HEK293T (cell line): ENCODE measurements around the gene PANK1.

Experiments
- CTCF ChIA-PET: fragments of 350-600 bp; formaldehyde crosslinking; extraction: SDS; loops from one replicate; lab custom pipeline; 2021; ENCODE audit warnings: antibody characterized with exemption, inconsistent platforms; lab: Yijun Ruan, JAX
- POLR2A ChIA-PET: fragments of 350-600 bp; formaldehyde crosslinking; extraction: SDS; loops from one replicate; lab custom pipeline; 2020; ENCODE audit warnings: antibody characterized with exemption, inconsistent platforms; lab: Yijun Ruan, JAX
- DNase-seq: peaks from one replicate; pipeline ENCODE4 v3.0.0; 2012; ENCODE audit warnings: mixed read lengths; ENCODE audit errors: extremely low spot score
- ARNT ChIP-seq: fragments of 450-650 bp; IDR thresholded peaks from 2 replicates; pipeline ENCODE4 v1.6.1; 2017; ENCODE audit warnings: mild to moderate bottlenecking
- BHLHE40 ChIP-seq: fragments of 450-650 bp; IDR thresholded peaks from 2 replicates; pipeline ENCODE4 v1.6.1; 2016; ENCODE audit warnings: mild to moderate bottlenecking, moderate library complexity, borderline replicate concordance
- CTBP1 ChIP-seq: fragments of 450-650 bp; IDR thresholded peaks from 2 replicates; pipeline ENCODE4 v1.6.1; 2016; ENCODE audit warnings: borderline replicate concordance
- ELF4 ChIP-seq: fragments of 450-650 bp; IDR thresholded peaks from 2 replicates; pipeline ENCODE4 v1.6.1; 2017; ENCODE audit warnings: antibody characterized with exemption
- FOXA1 ChIP-seq: fragments of 450-650 bp; IDR thresholded peaks from 2 replicates; pipeline ENCODE4 v1.6.1; 2016; ENCODE audit warnings: mild to moderate bottlenecking
- FOXK2 ChIP-seq: fragments of 450-650 bp; IDR thresholded peaks from 2 replicates; pipeline ENCODE4 v1.6.1; 2016; ENCODE audit warnings: mild to moderate bottlenecking
- FOXM1 ChIP-seq: fragments of 450-650 bp; IDR thresholded peaks from 2 replicates; pipeline ENCODE4 v1.6.1; 2017; ENCODE audit warnings: mild to moderate bottlenecking, borderline replicate concordance
- HDGF ChIP-seq: fragments of 450-650 bp; IDR thresholded peaks from 2 replicates; pipeline ENCODE4 v1.6.1; 2017; ENCODE audit warnings: antibody characterized with exemption, borderline replicate concordance
- L3MBTL2 ChIP-seq: fragments of 450-650 bp; conservative IDR thresholded peaks from 2 replicates; pipeline ENCODE4 v1.6.1; 2016; ENCODE audit warnings: mild to moderate bottlenecking
- LEF1 ChIP-seq: fragments of 450-650 bp; IDR thresholded peaks from 2 replicates; pipeline ENCODE4 v1.6.1; 2017; ENCODE audit warnings: mild to moderate bottlenecking, borderline replicate concordance
- NFRKB ChIP-seq: fragments of 450-650 bp; IDR thresholded peaks from 2 replicates; pipeline ENCODE4 v1.6.1; 2016; ENCODE audit warnings: mild to moderate bottlenecking, moderate library complexity
- PKNOX1 ChIP-seq: fragments of 450-650 bp; IDR thresholded peaks from 2 replicates; pipeline ENCODE4 v1.6.1; 2016
- SP1 ChIP-seq: fragments of 450-650 bp; IDR thresholded peaks from 2 replicates; pipeline ENCODE4 v1.6.1; 2017
- SUZ12 ChIP-seq: fragments of 450-650 bp; IDR thresholded peaks from 2 replicates; pipeline ENCODE4 v1.6.1; 2016; ENCODE audit warnings: mild to moderate bottlenecking
- TARDBP ChIP-seq: fragments of 450-650 bp; IDR thresholded peaks from 2 replicates; pipeline ENCODE4 v1.6.1; 2016
- ZNF384 ChIP-seq: fragments of 450-650 bp; IDR thresholded peaks from 2 replicates; pipeline ENCODE4 v1.6.1; 2016

The PANK1 gene

GRCh38 chr10:89657302-89657701 is 12.3 kb upstream of the PANK1 start:
- POLR2A ChIA-PET: interaction anchor here (0.6 kb wide), 1 partner anchor 13 kb away, joined by 3 read pairs; no protein-coding TSS in a partner anchor
- DNase-seq: no peak
- CTCF ChIA-PET: no interaction called here
- TF ChIP-seq FOXM1 (no peak), L3MBTL2 (no peak), LEF1 (no peak), PKNOX1 (no peak), ELF4 (no peak)

GRCh38 chr10:89655722-89656121 is 10.7 kb upstream of the PANK1 start:
- no peak for TF ChIP-seq HDGF
- TF ChIP-seq ELF4: no peak
- TF ChIP-seq PKNOX1: no peak
- TF ChIP-seq SUZ12: no peak
- no peak for TF ChIP-seq ZNF384
- no peak for TF ChIP-seq CTBP1
- TF ChIP-seq TARDBP: no peak
- no peak for TF ChIP-seq FOXM1
- no peak for TF ChIP-seq FOXK2
- TF ChIP-seq LEF1: no peak
- TF ChIP-seq L3MBTL2: no peak
- TF ChIP-seq FOXA1: no peak
- TF ChIP-seq ARNT: no peak
- no peak for TF ChIP-seq NFRKB
- no peak for TF ChIP-seq SP1
- no peak for TF ChIP-seq BHLHE40
- ChIA-PET POLR2A (no interaction called here), CTCF (no interaction called here)
- no peak for DNase-seq

DNA sequence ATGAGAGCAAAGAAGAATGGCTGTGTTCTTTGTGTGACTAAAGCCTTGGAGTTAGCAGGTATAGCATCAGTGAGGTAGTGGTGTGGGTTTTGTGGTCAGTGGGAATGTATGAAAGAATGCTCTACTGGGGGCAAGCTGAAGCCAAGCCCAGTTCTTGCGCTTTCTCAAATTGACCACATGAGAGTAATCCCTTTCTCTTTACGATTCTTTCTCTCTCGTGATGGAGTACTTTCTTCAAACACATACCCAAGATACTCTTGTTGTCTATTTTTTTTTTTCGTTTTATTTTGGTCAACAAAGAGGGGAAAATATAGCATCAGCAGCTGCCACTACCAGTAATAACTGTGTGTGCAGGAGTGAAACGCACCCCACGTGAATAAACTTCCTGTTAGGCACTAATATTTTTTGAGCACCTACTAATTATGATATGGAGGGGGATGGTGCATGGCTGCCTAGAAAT is 8.4 kb upstream of the PANK1 start:
- ChIA-PET CTCF (interaction anchor here (0.6 kb wide), 1 partner anchor 27 kb away, joined by 3 read pairs; no protein-coding TSS in a partner anchor), POLR2A (interaction anchor here (0.6 to 1.6 kb wide), 2 partner anchors 10 to 48 kb away, joined by 4 to 8 read pairs; partner anchors contain the start of gene KIF20B)
- no peak for DNase-seq
- TF ChIP-seq HDGF: no peak
- no peak for TF ChIP-seq FOXK2
- TF ChIP-seq TARDBP: no peak
- no peak for TF ChIP-seq CTBP1
- TF ChIP-seq LEF1: no peak
- TF ChIP-seq BHLHE40: no peak
- TF ChIP-seq L3MBTL2: no peak
- TF ChIP-seq FOXA1: no peak
- no peak for TF ChIP-seq ARNT
- TF ChIP-seq SUZ12: no peak
- TF ChIP-seq SP1: no peak
- no peak for TF ChIP-seq NFRKB
- TF ChIP-seq PKNOX1: no peak
- no peak for TF ChIP-seq FOXM1
- no peak for TF ChIP-seq ZNF384
- no peak for TF ChIP-seq ELF4

DNA sequence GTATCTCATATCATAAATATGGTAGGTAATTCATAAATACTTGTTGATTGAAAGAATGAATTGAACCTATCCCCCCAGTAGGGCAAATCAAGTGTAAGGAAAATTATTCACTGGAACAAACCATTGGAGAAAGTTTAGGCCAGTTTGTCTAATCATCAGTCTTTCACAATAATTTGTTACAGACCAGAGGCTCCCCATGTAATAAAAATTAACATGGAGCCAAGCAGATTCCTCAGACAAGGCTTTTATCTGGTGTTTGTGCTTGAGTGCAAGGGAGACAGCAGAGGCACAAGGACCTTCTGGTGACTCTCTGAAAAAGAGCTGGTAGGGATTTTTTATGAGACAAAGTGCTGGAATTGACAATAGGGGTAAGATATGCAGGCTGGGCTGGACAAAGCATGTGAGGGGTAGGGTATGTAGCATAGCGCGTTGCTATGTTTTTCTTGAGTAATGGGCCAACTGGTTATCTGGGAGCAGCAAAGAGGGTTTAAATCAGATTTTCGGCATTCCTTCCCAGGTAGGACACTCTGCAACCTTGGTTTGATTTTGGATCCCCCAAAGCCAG is 7.8 kb upstream of the PANK1 start:
- CTCF ChIA-PET: no interaction called here
- POLR2A ChIA-PET: no interaction called here

More for the DNA sequence above, 7.8 kb upstream of the PANK1 start:
- TF ChIP-seq ELF4: no peak
- no peak for TF ChIP-seq SUZ12
- TF ChIP-seq ZNF384: no peak
- TF ChIP-seq LEF1: no peak
- no peak for TF ChIP-seq L3MBTL2
- TF ChIP-seq PKNOX1: no peak
- TF ChIP-seq SP1: no peak
- TF ChIP-seq CTBP1: no peak
- TF ChIP-seq FOXK2: no peak
- no peak for TF ChIP-seq TARDBP
- no peak for TF ChIP-seq FOXM1
- no peak for TF ChIP-seq HDGF
- no peak for TF ChIP-seq NFRKB
- DNase-seq: no peak
